KMS-11 (cell line): ENCODE data around the gene KCNQ1.

Source experiments
- H2AFZ ChIP-seq: fragments of 200-600 bp; sonication (generic); 2 replicates; pipeline ENCODE4 v1.6.1; 2016; ENCODE audit warnings: antibody characterized with exemption, mixed run types, low read depth
- H3K27ac ChIP-seq: fragments of 200-600 bp; sonication (generic); 2 replicates; pipeline ENCODE4 v1.6.1; 2016; ENCODE audit warnings: mild to moderate bottlenecking, mixed run types
- H3K27me3 ChIP-seq: fragments of 200-600 bp; sonication (generic); 2 replicates; pipeline ENCODE4 v1.6.1; 2017; ENCODE audit warnings: mild to moderate bottlenecking, low read depth, mixed run types, moderate library complexity; ENCODE audit not compliant: insufficient read depth
- H3K36me3 ChIP-seq: fragments of 200-600 bp; sonication (generic); 2 replicates; pipeline ENCODE4 v1.6.1; 2017; ENCODE audit warnings: mild to moderate bottlenecking, mixed run types; ENCODE audit not compliant: insufficient read depth
- H3K4me1 ChIP-seq: fragments of 200-600 bp; sonication (generic); 2 replicates; pipeline ENCODE4 v1.6.1; 2016; ENCODE audit warnings: mild to moderate bottlenecking, low read depth, mixed run types; ENCODE audit not compliant: poor library complexity, severe bottlenecking
- H3K4me2 ChIP-seq: fragments of 200-600 bp; sonication (generic); 2 replicates; pipeline ENCODE4 v1.7.0; 2016; ENCODE audit warnings: mild to moderate bottlenecking, mixed run types
- H3K4me3 ChIP-seq: fragments of 200-600 bp; sonication (generic); IDR thresholded peaks from 2 replicates; pipeline ENCODE4 v1.6.1; 2017; ENCODE audit warnings: low read depth, low read length, mixed read lengths; ENCODE audit not compliant: insufficient read depth
- H3K79me2 ChIP-seq: fragments of 200-600 bp; sonication (generic); 2 replicates; pipeline ENCODE4 v1.6.1; 2016; ENCODE audit warnings: low read depth, mixed run types; ENCODE audit not compliant: insufficient read depth
- H3K9ac ChIP-seq: fragments of 200-600 bp; sonication (generic); 2 replicates; pipeline ENCODE4 v1.6.1; 2016; ENCODE audit warnings: mild to moderate bottlenecking, mixed run types
- H4K20me1 ChIP-seq: fragments of 200-600 bp; sonication (generic); 2 replicates; pipeline ENCODE4 v1.6.1; 2016; ENCODE audit warnings: mild to moderate bottlenecking, mixed run types; ENCODE audit not compliant: insufficient read depth
- CTCF ChIP-seq: fragments of 200-600 bp; sonication (generic); conservative IDR thresholded peaks from 2 replicates; pipeline ENCODE4 v1.6.1; 2017; ENCODE audit warnings: low read depth, mild to moderate bottlenecking, antibody characterized with exemption, low read length, moderate library complexity, mixed read lengths

KCNQ1 gene

GRCh38 chr11:2589538-2589934, 144.7 kb downstream of the KCNQ1 start:
- no peaks in the 10 kb centered on the region for H3K79me2 ChIP-seq
- no peaks in the 10 kb centered on the region for H3K36me3 ChIP-seq
- TF ChIP-seq CTCF = no peak
- H3K4me1 ChIP-seq = no peaks in the 10 kb centered on the region
- no peaks in the 10 kb centered on the region for H3K27me3 ChIP-seq
- H2AFZ ChIP-seq = no peak overlapping the region
- no peak overlapping the region for H3K9ac ChIP-seq
- H3K4me2 ChIP-seq = no peak overlapping the region
- no peaks in the 10 kb centered on the region for H4K20me1 ChIP-seq
- H3K27ac ChIP-seq = no peak overlapping the region
- no peak overlapping the region for H3K4me3 ChIP-seq

- no peak overlapping the region for H3K4me2 ChIP-seq
- H3K9ac ChIP-seq = no peak overlapping the region
- no peak for TF ChIP-seq CTCF
- no peaks in the 10 kb centered on the region for H3K27me3 ChIP-seq
- no peaks in the 10 kb centered on the region for H4K20me1 ChIP-seq
- no peak overlapping the region for H3K27ac ChIP-seq
- no peaks in the 10 kb centered on the region for H3K79me2 ChIP-seq
- no peaks in the 10 kb centered on the region for H3K36me3 ChIP-seq
- no peak overlapping the region for H3K4me3 ChIP-seq
- H3K4me1 ChIP-seq = no peaks in the 10 kb centered on the region
- no peak overlapping the region for H2AFZ ChIP-seq
Observed at GRCh38 chr11:2590131-2590964, 145.5 kb downstream of the KCNQ1 start.

- H3K79me2 ChIP-seq = no peaks in the 10 kb centered on the region
- H3K4me3 ChIP-seq = no peak overlapping the region
- H3K9ac ChIP-seq = no peak overlapping the region
- no peak overlapping the region for H2AFZ ChIP-seq
- H3K27me3 ChIP-seq = no peaks in the 10 kb centered on the region
- no peaks in the 10 kb centered on the region for H4K20me1 ChIP-seq
- no peak for TF ChIP-seq CTCF
- no peaks in the 10 kb centered on the region for H3K36me3 ChIP-seq
- H3K4me2 ChIP-seq = no peak overlapping the region
- H3K4me1 ChIP-seq = no peaks in the 10 kb centered on the region
- H3K27ac ChIP-seq = no peak overlapping the region
Observed at GRCh38 chr11:2590965-2591754, 146.4 kb downstream of the KCNQ1 start.

- no peaks in the 10 kb centered on the region for H3K36me3 ChIP-seq
- no peaks in the 10 kb centered on the region for H3K4me1 ChIP-seq
- H3K4me2 ChIP-seq = no peak overlapping the region
- H2AFZ ChIP-seq = no peak overlapping the region
- H3K4me3 ChIP-seq = no peak overlapping the region
- H3K27ac ChIP-seq = no peak overlapping the region
- no peaks in the 10 kb centered on the region for H4K20me1 ChIP-seq
- H3K79me2 ChIP-seq = no peaks in the 10 kb centered on the region
- TF ChIP-seq CTCF = no peak
- no peaks in the 10 kb centered on the region for H3K27me3 ChIP-seq
- H3K9ac ChIP-seq = no peak overlapping the region
Observed at GRCh38 chr11:2591805-2592204, 147.0 kb downstream of the KCNQ1 start.
